GM23338 (cell line): ENCODE results near the gene TPD52L2. TPM values are rescaled to one million over a fixed set of nuclear protein-coding genes. Genes with fewer than 3 reads are reported as not detected.

Experiments
- ATAC-seq: fragments of 200-7000 bp; cut with Tn5 transposase; 3 replicates; pipeline ENCODE4 v1.9.1; 2020
- DNase-seq: peaks from one replicate; pipeline ENCODE4 v3.0.0-alpha.2; 2015; ENCODE audit warnings: low spot score
- H2AFZ ChIP-seq: fragments of 200-600 bp; sonication (generic); 2 replicates; pipeline ENCODE4 v1.8.0; 2016; ENCODE audit warnings: antibody characterized with exemption, mild to moderate bottlenecking, moderate library complexity
- H3F3A ChIP-seq: fragments of 200-600 bp; sonication (generic); replicated peaks from 2 replicates; pipeline ENCODE4 v1.8.0; 2017; ENCODE audit warnings: antibody characterized with exemption, mixed run types, low read depth
- H3K27ac ChIP-seq: fragments of 200-600 bp; sonication (generic); 2 replicates; pipeline ENCODE4 v1.6.1; 2016; ENCODE audit warnings: low read depth
- H3K27me3 ChIP-seq: fragments of 200-600 bp; sonication (generic); 2 replicates; pipeline ENCODE4 v1.8.0; 2016; ENCODE audit warnings: mild to moderate bottlenecking, mixed run types, moderate library complexity; ENCODE audit not compliant: insufficient read depth
- H3K36me3 ChIP-seq: fragments of 200-600 bp; sonication (generic); 2 replicates; pipeline ENCODE4 v1.8.0; 2016; ENCODE audit warnings: mild to moderate bottlenecking; ENCODE audit not compliant: insufficient read depth
- H3K4me1 ChIP-seq: fragments of 200-600 bp; sonication (generic); 2 replicates; pipeline ENCODE4 v1.8.0; 2016; ENCODE audit warnings: mild to moderate bottlenecking, moderate library complexity; ENCODE audit not compliant: insufficient read depth
- H3K4me2 ChIP-seq: fragments of 200-600 bp; sonication (generic); 2 replicates; pipeline ENCODE4 v1.7.1; 2017; ENCODE audit warnings: mixed run types
- H3K4me3 ChIP-seq: fragments of 200-600 bp; sonication (generic); 2 replicates; pipeline ENCODE4 v1.6.1; 2016; ENCODE audit warnings: mixed run types
- H3K79me2 ChIP-seq: fragments of 200-600 bp; sonication (generic); replicated peaks from 2 replicates; pipeline ENCODE4 v1.8.0; 2017; ENCODE audit warnings: mild to moderate bottlenecking; ENCODE audit not compliant: insufficient read depth
- H3K9me2 ChIP-seq: fragments of 200-600 bp; sonication (generic); 2 replicates; pipeline ENCODE4 v1.8.0; 2017; ENCODE audit not compliant: insufficient read depth
- H4K20me1 ChIP-seq: fragments of 200-600 bp; sonication (generic); replicated peaks from 2 replicates; pipeline ENCODE4 v1.8.0; 2017; ENCODE audit warnings: mild to moderate bottlenecking; ENCODE audit not compliant: insufficient read depth
- H3K27ac Mint-ChIP-seq: 2 replicates; pipeline ENCODE4 v1.8.0; 2020; ENCODE audit warnings: inconsistent platforms, mild to moderate bottlenecking, moderate library complexity, mixed read lengths
- H3K27me3 Mint-ChIP-seq: 3 replicates; pipeline ENCODE4 v1.8.0; 2022; ENCODE audit warnings: low read depth, mild to moderate bottlenecking, moderate library complexity, mixed read lengths, inconsistent platforms; ENCODE audit not compliant: insufficient read depth, poor library complexity
- H3K36me3 Mint-ChIP-seq: 3 replicates; pipeline ENCODE4 v1.8.0; 2021; ENCODE audit warnings: low read depth, mild to moderate bottlenecking, inconsistent platforms, moderate library complexity, mixed read lengths
- H3K4me1 Mint-ChIP-seq: 3 replicates; pipeline ENCODE4 v1.8.0; 2020; ENCODE audit warnings: mild to moderate bottlenecking, inconsistent platforms, mixed read lengths
- H3K4me3 Mint-ChIP-seq: 3 replicates; pipeline ENCODE4 v1.8.0; 2021; ENCODE audit warnings: moderate library complexity, mild to moderate bottlenecking, inconsistent platforms, mixed read lengths
- H3K9me3 Mint-ChIP-seq: 3 replicates; pipeline ENCODE4 v1.8.0; 2020; ENCODE audit warnings: moderate library complexity, mild to moderate bottlenecking, inconsistent platforms, mixed read lengths
- CREB1 ChIP-seq: fragments of 250-450 bp; sonication (Bioruptor Pico); IDR thresholded peaks from 2 replicates; pipeline ENCODE4 v1.5.0; 2020; ENCODE audit warnings: low read depth, mild to moderate bottlenecking, moderate library complexity
- EZH2phosphoT487 ChIP-seq: fragments of 200-600 bp; sonication (generic); IDR thresholded peaks from one replicate; pipeline ENCODE4 v1.8.1; 2018; ENCODE audit warnings: antibody characterized with exemption; ENCODE audit not compliant: unreplicated experiment
- NANOG ChIP-seq: IDR thresholded peaks from 2 replicates; pipeline ENCODE4 v1.6.1; 2016; ENCODE audit warnings: antibody characterized with exemption, borderline replicate concordance
- POLR2AphosphoS5 ChIP-seq: IDR thresholded peaks from 2 replicates; pipeline ENCODE4 v1.6.1; 2016; ENCODE audit warnings: antibody characterized with exemption, low read depth
- REST ChIP-seq: IDR thresholded peaks from one replicate; pipeline ENCODE4 v1.6.1; 2018; ENCODE audit warnings: antibody characterized with exemption; ENCODE audit not compliant: unreplicated experiment
- STAT1 ChIP-seq: IDR thresholded peaks from one replicate; pipeline ENCODE4 v1.6.1; 2016; ENCODE audit warnings: antibody characterized with exemption; ENCODE audit not compliant: unreplicated experiment
- ZNF331 ChIP-seq: fragments of 250-450 bp; sonication (Bioruptor Pico); IDR thresholded peaks from 2 replicates; pipeline ENCODE4 v1.5.0; 2020; ENCODE audit warnings: low read depth, mild to moderate bottlenecking, moderate library complexity
- polyA plus RNA-seq: library from polyadenylated mRNA; unstranded; fragments of >200 nt; fragmentation: Nextera tagmentation; extraction: Ambion mirVana; gene quantifications from 2 replicates; pipeline ENCODE4 v1.2.1, GENCODE V29; 2016
- total RNA-seq: library from RNA; depleted of rRNA; stranded (reverse); fragments of >200 nt; shearing (Covaris generic); gene quantifications from 2 replicates; pipeline ENCODE4 v1.2.3, GENCODE V29; 2014
- TF ChIP-seq, protein P1 (sequence below): fragments of 250-450 bp; sonication (Bioruptor Pico); IDR thresholded peaks from 2 replicates; pipeline ENCODE4 v1.5.0; 2020; ENCODE audit warnings: mild to moderate bottlenecking, moderate library complexity
- TF ChIP-seq, protein P2 (sequence below): IDR thresholded peaks from 2 replicates; pipeline ENCODE4 v1.6.1; 2016; ENCODE audit warnings: antibody characterized with exemption
- TF ChIP-seq, protein P3 (sequence below), 2 experiments: fragments of 200-600 bp in 1 of 2; sonication (generic) in 1 of 2; conservative IDR thresholded peaks; 2 replicates each; pipeline versions ENCODE4 v1.5.1 to v1.6.1; 2016 to 2017; ENCODE audit warnings: antibody characterized with exemption in 2 of 2, low read depth in 2 of 2, mild to moderate bottlenecking in 2 of 2, moderate library complexity in 1 of 2

TPD52L2 gene
- total and polyA plus RNA-seq, 2 experiments from 2014 or later: 40.2 to 103 TPM

DNA sequence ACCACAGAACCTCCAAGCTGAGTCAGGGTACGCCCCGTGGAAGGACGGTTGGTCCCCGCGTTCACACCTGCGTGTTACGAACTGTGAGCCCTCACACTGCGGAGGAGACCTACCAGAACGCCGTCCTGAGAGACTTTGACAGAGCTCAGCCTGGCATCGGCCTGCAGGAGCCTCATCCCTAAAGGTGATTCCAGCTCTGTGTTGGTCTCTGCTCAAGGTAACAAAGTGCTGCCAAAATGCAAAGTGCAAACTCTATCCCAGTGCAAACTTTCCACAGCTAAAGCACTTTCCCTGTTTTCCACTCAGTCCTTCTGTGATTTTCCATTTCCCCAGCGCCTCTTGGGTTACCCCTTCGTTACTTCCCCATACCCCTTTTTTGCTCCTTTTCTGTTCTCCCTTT is 25.4 kb upstream of the TPD52L2 start:
- no peaks in the 10 kb centered on the region for H3K27me3 ChIP-seq
- H3K9me2 ChIP-seq: no peaks in the 10 kb centered on the region
- peaks cover 8% of the 10 kb centered on the region; the same call in 1 of the 2 replicates for H3K4me1 ChIP-seq
- peaks cover 25% of the 10 kb centered on the region for H3K4me1 Mint-ChIP-seq
- no peak overlapping the region for H3K27ac Mint-ChIP-seq
- 0 out of 2 replicates have a peak, but pooled peaks cover 5% of the 10 kb centered on the region for H3F3A ChIP-seq
- peaks cover 13% of the 10 kb centered on the region for H3K27me3 Mint-ChIP-seq
- H3K4me3 ChIP-seq: no peak overlapping the region
- H4K20me1 ChIP-seq: no peaks in the 10 kb centered on the region
- no peaks in the 10 kb centered on the region for H3K36me3 ChIP-seq
- no peaks in the 10 kb centered on the region for H3K9me3 Mint-ChIP-seq
- no peak overlapping the region for H3K27ac ChIP-seq
- no peak for ATAC-seq
- no peak overlapping the region for H2AFZ ChIP-seq
- H3K36me3 Mint-ChIP-seq: no peaks in the 10 kb centered on the region
- no peak overlapping the region for H3K4me3 Mint-ChIP-seq
- no peak for TF ChIP-seq STAT1
- TF ChIP-seq EZH2phosphoT487: no peak
- TF ChIP-seq REST: no peak
- no peak for TF ChIP-seq CREB1 (CRISPR knock-in tag)
- no peak for TF ChIP-seq ZNF331 (CRISPR knock-in tag)
- no peak for TF ChIP-seq NANOG
- TF ChIP-seq, protein P1, sequence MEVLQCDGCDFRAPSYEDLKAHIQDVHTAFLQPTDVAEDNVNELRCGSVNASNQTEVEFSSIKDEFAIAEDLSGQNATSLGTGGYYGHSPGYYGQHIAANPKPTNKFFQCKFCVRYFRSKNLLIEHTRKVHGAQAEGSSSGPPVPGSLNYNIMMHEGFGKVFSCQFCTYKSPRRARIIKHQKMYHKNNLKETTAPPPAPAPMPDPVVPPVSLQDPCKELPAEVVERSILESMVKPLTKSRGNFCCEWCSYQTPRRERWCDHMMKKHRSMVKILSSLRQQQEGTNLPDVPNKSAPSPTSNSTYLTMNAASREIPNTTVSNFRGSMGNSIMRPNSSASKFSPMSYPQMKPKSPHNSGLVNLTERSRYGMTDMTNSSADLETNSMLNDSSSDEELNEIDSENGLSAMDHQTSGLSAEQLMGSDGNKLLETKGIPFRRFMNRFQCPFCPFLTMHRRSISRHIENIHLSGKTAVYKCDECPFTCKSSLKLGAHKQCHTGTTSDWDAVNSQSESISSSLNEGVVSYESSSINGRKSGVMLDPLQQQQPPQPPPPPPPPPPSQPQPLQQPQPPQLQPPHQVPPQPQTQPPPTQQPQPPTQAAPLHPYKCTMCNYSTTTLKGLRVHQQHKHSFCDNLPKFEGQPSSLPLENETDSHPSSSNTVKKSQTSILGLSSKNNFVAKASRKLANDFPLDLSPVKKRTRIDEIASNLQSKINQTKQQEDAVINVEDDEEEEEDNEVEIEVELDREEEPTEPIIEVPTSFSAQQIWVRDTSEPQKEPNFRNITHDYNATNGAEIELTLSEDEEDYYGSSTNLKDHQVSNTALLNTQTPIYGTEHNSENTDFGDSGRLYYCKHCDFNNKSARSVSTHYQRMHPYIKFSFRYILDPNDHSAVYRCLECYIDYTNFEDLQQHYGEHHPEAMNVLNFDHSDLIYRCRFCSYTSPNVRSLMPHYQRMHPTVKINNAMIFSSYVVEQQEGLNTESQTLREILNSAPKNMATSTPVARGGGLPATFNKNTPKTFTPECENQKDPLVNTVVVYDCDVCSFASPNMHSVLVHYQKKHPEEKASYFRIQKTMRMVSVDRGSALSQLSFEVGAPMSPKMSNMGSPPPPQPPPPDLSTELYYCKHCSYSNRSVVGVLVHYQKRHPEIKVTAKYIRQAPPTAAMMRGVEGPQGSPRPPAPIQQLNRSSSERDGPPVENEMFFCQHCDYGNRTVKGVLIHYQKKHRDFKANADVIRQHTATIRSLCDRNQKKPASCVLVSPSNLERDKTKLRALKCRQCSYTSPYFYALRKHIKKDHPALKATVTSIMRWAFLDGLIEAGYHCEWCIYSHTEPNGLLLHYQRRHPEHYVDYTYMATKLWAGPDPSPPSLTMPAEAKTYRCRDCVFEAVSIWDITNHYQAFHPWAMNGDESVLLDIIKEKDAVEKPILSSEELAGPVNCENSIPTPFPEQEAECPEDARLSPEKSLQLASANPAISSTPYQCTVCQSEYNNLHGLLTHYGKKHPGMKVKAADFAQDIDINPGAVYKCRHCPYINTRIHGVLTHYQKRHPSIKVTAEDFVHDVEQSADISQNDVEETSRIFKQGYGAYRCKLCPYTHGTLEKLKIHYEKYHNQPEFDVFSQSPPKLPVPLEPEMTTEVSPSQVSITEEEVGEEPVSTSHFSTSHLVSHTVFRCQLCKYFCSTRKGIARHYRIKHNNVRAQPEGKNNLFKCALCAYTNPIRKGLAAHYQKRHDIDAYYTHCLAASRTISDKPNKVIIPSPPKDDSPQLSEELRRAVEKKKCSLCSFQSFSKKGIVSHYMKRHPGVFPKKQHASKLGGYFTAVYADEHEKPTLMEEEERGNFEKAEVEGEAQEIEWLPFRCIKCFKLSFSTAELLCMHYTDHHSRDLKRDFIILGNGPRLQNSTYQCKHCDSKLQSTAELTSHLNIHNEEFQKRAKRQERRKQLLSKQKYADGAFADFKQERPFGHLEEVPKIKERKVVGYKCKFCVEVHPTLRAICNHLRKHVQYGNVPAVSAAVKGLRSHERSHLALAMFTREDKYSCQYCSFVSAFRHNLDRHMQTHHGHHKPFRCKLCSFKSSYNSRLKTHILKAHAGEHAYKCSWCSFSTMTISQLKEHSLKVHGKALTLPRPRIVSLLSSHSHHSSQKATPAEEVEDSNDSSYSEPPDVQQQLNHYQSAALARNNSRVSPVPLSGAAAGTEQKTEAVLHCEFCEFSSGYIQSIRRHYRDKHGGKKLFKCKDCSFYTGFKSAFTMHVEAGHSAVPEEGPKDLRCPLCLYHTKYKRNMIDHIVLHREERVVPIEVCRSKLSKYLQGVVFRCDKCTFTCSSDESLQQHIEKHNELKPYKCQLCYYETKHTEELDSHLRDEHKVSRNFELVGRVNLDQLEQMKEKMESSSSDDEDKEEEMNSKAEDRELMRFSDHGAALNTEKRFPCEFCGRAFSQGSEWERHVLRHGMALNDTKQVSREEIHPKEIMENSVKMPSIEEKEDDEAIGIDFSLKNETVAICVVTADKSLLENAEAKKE (CRISPR knock-in tag): no peak
- TF ChIP-seq POLR2AphosphoS5: no peak
- TF ChIP-seq, protein P2, sequence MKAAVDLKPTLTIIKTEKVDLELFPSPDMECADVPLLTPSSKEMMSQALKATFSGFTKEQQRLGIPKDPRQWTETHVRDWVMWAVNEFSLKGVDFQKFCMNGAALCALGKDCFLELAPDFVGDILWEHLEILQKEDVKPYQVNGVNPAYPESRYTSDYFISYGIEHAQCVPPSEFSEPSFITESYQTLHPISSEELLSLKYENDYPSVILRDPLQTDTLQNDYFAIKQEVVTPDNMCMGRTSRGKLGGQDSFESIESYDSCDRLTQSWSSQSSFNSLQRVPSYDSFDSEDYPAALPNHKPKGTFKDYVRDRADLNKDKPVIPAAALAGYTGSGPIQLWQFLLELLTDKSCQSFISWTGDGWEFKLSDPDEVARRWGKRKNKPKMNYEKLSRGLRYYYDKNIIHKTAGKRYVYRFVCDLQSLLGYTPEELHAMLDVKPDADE: no peak
- TF ChIP-seq, protein P3, sequence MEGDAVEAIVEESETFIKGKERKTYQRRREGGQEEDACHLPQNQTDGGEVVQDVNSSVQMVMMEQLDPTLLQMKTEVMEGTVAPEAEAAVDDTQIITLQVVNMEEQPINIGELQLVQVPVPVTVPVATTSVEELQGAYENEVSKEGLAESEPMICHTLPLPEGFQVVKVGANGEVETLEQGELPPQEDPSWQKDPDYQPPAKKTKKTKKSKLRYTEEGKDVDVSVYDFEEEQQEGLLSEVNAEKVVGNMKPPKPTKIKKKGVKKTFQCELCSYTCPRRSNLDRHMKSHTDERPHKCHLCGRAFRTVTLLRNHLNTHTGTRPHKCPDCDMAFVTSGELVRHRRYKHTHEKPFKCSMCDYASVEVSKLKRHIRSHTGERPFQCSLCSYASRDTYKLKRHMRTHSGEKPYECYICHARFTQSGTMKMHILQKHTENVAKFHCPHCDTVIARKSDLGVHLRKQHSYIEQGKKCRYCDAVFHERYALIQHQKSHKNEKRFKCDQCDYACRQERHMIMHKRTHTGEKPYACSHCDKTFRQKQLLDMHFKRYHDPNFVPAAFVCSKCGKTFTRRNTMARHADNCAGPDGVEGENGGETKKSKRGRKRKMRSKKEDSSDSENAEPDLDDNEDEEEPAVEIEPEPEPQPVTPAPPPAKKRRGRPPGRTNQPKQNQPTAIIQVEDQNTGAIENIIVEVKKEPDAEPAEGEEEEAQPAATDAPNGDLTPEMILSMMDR (conservative IDR thresholded peaks at IDR 0.05; ENCODE audit: low read depth in 2 of 2): no peak
- H3K4me2 ChIP-seq: no peak overlapping the region
- H3K79me2 ChIP-seq: no peaks in the 10 kb centered on the region
- DNase-seq: no peak
